ENCODE measurements around the gene TSPEAR.
A peak's percentile ranks its signal among the peaks of the same experiment; 100 is the strongest.
"Not testable (repeated sequence)": the region's sequence is repeated elsewhere in the genome, so short reads cannot be mapped to it uniquely, and the experiment has no call there.

Gene TSPEAR

GRCh38 chr21:44627831-44628233 is 83.5 kb downstream of the TSPEAR start:
- not testable (repeated sequence) for DNase-seq (ENCODE audit: low read depth in 3 of 3)

- not testable (repeated sequence) for DNase-seq (ENCODE audit: low read depth in 3 of 3)
These were observed 84.1 kb downstream of the TSPEAR start for GRCh38 chr21:44627181-44627822.

- DNase-seq (ENCODE audit: low read depth in 3 of 3), result no peak
These were observed 84.7 kb downstream of the TSPEAR start, which contains the start of gene KRTAP10-9 for GRCh38 chr21:44626673-44627143. TSS of gene KRTAP10-9 (plus strand) at chr21:44627093. CDS start at chr21:44627172, 79 bp downstream.

GRCh38 chr21:44626262-44626661 is 85.1 kb downstream of the TSPEAR start:
- no peak for DNase-seq (ENCODE audit: low read depth in 3 of 3)

GRCh38 chr21:44625756-44626155 is 85.6 kb downstream of the TSPEAR start:
- no peak for DNase-seq (ENCODE audit: low read depth in 3 of 3)

- DNase-seq (ENCODE audit: low read depth in 3 of 3), result no peak
These were observed 87.8 kb downstream of the TSPEAR start for GRCh38 chr21:44623575-44623974.

- no peak for DNase-seq (ENCODE audit: low read depth in 3 of 3)
These were observed 91.5 kb downstream of the TSPEAR start for GRCh38 chr21:44619886-44620285.

GRCh38 chr21:44618909-44619308 is 92.5 kb downstream of the TSPEAR start:
- peak; percentile 21 to 34 (median 21) for DNase-seq (ENCODE audit: low read depth in 3 of 3)

GRCh38 chr21:44618504-44618903 is 92.9 kb downstream of the TSPEAR start:
- DNase-seq (ENCODE audit: low read depth in 3 of 3), result no peak

- DNase-seq (ENCODE audit: low read depth in 3 of 3), result no peak
These were observed 94.3 kb downstream of the TSPEAR start for GRCh38 chr21:44617071-44617501.

GRCh38 chr21:44616591-44616926 is 94.8 kb downstream of the TSPEAR start:
- DNase-seq (ENCODE audit: low read depth in 3 of 3), result no peak

- DNase-seq (ENCODE audit: low read depth in 3 of 3), result no peak
These were observed 95.3 kb downstream of the TSPEAR start for GRCh38 chr21:44615911-44616590.

GRCh38 chr21:44615466-44615865 is 95.9 kb downstream of the TSPEAR start:
- no peak for DNase-seq (ENCODE audit: low read depth in 3 of 3)

GRCh38 chr21:44614961-44615391 is 96.4 kb downstream of the TSPEAR start:
- no peak for DNase-seq (ENCODE audit: low read depth in 3 of 3)

GRCh38 chr21:44614161-44614631 is 97.2 kb downstream of the TSPEAR start:
- no peak for DNase-seq (ENCODE audit: low read depth in 3 of 3)

- DNase-seq (ENCODE audit: low read depth in 3 of 3), result no peak
These were observed 97.8 kb downstream of the TSPEAR start for GRCh38 chr21:44613386-44614155.

- DNase-seq (ENCODE audit: low read depth in 3 of 3), result no peak
These were observed 98.6 kb downstream of the TSPEAR start for GRCh38 chr21:44612669-44613229.

- DNase-seq (ENCODE audit: low read depth in 3 of 3), result no peak
These were observed 99.3 kb downstream of the TSPEAR start, which contains the start of gene KRTAP10-8 for GRCh38 chr21:44612029-44612486. TSS of gene KRTAP10-8 (plus strand) at chr21:44612079. CDS start at chr21:44612101, 22 bp downstream.

- no peak for DNase-seq (ENCODE audit: low read depth in 3 of 3)
These were observed 99.8 kb downstream of the TSPEAR start for GRCh38 chr21:44611551-44611950.

GRCh38 chr21:44610157-44610843 is 101.1 kb downstream of the TSPEAR start:
- not testable (repeated sequence) for DNase-seq (ENCODE audit: low read depth in 3 of 3)

GRCh38 chr21:44609193-44609592 is 102.2 kb downstream of the TSPEAR start:
- DNase-seq (ENCODE audit: low read depth in 3 of 3), result no peak
